Limb (tissue), 2 donors: Measurements from ENCODE around the gene KAZN.

ENCODE experiments used
- DNase-seq, 2 donors: peaks; one replicate each; pipeline ENCODE4 v3.0.0-alpha.2; 2016; ENCODE audit errors: extremely low spot score in 2 of 2

KAZN gene

DNA sequence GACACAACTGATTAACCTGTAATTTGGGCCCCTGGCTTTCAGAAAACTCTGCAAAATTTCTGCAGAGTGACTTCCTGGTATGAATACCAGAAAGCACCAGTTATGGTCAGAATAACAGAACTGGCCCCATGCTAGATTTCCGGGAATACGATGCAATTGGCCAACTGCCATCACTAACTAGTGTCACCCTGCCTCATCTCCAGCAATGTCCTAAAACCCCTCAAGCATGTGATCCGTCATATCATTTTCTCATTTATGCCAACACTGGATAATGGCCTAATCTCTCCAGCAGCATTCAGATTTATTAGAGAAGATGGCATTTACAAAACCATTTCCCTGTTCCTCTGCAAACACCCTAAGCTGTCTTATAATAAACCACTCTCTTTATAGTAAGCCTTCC is 15.4 kb downstream of the KAZN start:
- no peak for DNase-seq

- no peak for DNase-seq
These were observed 15.9 kb downstream of the KAZN start for GRCh38 chr1:14614341-14614740.

GRCh38 chr1:14615549-14616218 is 17.2 kb downstream of the KAZN start:
- DNase-seq = no peak

GRCh38 chr1:14616632-14617396 is 18.3 kb downstream of the KAZN start:
- DNase-seq = no peak

- no peak for DNase-seq
These were observed 19.3 kb downstream of the KAZN start for GRCh38 chr1:14617791-14618190.

DNA sequence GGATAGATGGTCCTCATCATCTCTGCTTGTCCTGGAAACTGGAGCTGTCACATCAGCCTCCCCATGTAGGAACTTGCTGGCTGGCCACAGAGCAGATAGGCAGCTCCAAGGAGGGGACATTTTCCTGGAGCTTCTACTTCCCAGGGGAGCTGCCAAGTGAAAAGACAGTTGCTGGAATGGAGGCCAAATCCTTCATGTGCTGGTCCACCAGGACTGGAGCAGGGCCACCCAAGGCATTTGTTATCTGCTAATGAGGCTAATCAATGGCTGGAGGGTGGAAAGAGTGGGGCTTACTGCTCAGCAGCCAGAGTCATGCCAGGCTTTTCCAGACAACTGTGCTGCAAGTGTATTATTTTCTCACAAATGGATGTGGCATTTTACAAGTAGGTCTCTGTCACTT is 22.5 kb downstream of the KAZN start:
- no peak for DNase-seq

- no peak for DNase-seq
These were observed 24.6 kb downstream of the KAZN start for GRCh38 chr1:14623090-14623489.

DNA sequence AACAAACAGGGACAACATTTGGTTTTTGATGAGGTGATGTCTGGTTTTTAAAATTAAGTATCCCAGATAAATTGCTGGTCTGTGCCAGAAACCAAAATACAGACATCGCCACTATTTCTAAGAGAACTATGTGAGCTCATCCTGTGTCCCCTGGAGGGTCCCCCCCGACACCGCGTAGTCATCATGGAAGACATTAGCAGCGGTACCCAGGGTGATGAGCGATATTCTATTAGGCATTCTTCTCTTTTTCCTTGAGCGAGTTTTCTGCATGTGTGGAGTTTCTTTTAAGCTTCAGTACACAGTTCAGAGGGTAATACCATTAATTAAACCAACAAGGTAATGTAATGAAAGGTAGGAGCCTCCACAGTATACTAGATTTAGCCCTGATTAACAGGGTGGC is 26.5 kb downstream of the KAZN start:
- DNase-seq = no peak

- no peak for DNase-seq
These were observed 27.1 kb downstream of the KAZN start for GRCh38 chr1:14625572-14625971.

- DNase-seq = no peak
These were observed 27.5 kb downstream of the KAZN start for GRCh38 chr1:14625996-14626395.

- DNase-seq = no peak
These were observed 28.6 kb downstream of the KAZN start for GRCh38 chr1:14626869-14627607.

- no peak for DNase-seq
These were observed 29.4 kb downstream of the KAZN start for GRCh38 chr1:14627608-14628489.

DNA sequence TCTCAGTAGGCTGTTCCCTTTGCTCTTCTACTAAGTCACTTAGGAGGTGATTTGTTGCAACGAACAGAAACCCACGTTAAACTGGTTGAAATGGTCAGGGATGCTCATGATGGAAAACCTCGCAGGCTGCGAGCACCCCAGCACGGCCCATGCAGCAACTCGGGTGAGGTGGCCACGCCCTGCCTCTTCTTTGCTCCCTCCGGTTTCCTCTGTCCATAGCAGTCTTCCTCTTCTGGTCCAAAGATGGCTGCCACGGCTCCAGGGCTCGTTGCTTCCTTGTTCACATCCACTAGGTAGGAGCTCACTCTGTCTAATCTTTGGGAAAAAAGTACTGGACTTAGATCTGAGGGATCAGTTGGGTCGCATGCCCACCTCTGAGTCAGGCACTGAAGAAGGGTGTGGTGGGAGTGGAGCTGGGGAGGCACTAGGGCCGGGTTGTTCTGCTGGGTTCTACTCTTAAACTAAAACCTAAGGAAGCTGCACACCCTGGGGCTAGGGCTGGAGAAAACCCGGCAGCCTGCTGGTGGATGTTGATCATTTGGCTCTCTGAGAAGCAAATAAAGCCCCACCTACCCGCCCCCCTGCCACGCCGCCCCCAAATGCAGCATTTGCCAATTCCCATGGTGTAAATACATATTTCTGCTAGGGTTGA is 31.0 kb downstream of the KAZN start:
- DNase-seq = no peak

GRCh38 chr1:14630986-14631385 is 32.5 kb downstream of the KAZN start:
- no peak for DNase-seq

DNA sequence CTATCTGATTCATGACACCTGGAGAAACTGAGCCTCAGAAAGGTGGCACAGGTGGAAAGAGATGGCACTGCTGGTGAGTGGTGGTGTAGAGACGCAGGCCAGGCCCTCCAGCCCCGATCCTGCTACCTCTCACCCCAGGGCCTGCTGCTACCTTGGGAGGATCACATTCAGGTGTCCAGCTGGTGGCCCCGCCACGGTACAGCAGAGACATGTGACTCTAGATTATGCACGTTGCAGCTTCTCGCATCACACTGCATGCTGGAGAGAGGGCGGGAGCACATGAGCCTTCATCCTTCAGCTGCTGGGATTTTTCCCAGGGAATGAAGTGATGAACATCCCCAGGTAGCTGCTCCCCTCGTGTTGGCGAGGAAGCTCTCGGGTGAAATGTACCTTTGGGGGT is 32.9 kb downstream of the KAZN start:
- DNase-seq = no peak

DNA sequence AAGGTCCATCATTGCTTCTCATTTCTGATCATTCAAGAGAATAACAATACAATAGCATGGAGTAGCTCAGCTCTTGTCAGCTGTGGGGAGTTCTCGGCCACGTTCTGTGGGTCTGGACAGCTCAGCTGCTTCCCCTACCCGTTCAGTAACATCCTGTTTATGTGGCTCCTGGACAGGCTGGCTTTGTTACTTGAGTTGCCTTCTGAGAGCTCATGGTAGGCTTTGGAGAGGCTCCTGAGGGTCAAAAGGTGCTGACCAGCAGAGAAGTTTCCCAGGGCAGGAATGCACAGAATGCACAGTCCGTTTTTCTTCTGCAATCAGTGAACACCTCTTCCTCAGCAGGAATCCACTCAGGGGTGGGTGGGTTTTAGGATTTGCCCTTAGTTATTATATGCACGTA is 36.0 kb downstream of the KAZN start:
- no peak for DNase-seq

DNA sequence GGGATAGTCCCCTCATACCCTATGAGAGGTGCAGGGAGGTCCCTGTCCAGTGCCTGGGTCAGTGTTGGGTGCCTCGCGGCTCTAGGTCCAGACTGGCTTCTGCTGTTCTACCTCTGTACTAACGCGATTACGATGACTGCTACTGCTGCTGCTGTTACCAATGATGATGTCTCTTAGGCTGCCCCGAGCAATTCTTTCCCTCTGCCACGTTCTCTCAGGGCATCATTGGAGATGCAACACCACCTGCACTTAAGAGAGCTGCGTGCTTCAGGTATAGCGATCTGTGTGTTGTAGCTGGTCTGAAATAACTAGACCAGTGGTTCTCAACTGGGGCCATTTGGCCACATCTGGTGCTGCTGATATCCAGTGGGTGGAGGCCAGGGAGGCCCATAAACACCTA is 36.9 kb downstream of the KAZN start:
- no peak for DNase-seq

- DNase-seq = no peak
These were observed 38.6 kb downstream of the KAZN start for GRCh38 chr1:14636897-14637632.

DNA sequence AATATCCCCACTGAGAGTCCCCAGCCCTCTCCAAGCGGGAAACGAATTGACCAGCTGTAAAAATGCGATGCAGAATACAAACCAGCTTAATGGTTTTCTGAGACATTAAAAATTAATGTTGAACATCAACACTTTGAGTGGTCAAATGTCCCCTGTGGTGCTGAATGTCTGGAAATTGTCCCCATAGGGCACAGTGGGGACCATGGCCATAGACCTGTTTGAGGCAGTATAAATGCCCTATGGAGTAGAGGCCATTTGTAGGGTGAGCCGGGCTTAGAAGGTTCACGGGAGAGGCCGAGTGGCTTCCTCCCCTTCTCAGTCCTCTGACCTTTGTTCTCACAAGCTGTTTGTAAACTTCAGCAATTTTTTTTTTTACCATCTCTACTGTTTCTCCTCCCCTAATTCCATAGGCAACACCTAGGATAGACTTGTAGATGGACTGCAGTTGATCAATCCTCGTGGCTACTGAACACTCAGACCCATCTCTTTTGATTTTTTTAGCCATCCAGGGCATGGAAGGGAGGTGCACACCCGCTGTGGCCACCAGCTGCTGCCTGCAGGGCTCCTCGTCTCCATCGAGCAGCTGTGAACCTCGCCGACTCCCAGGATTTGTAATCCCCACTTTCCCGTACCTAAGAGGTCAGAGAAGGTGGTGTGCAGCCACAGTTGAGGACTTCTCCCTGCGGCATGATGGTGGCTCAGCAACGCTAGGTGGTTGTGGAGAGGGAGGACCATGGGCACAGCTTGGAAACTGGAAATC is 41.0 kb downstream of the KAZN start:
- DNase-seq = no peak

- DNase-seq = no peak
These were observed 44.2 kb downstream of the KAZN start for GRCh38 chr1:14642712-14643111.
